GM12878 (cell line): ENCODE measurements around the gene PTPRH. TPM values are rescaled to one million over a fixed set of nuclear protein-coding genes. Genes with fewer than 3 reads are reported as not detected.

ENCODE experiments used
- CHD1 ChIP-seq: IDR thresholded peaks from 2 replicates; pipeline ENCODE4 v1.6.1; 2012; ENCODE audit warnings: low read depth, low read length, improper control_type of control experiment
- CHD2 ChIP-seq: IDR thresholded peaks from 2 replicates; pipeline ENCODE4 v1.6.1; 2011; ENCODE audit warnings: low read depth, low read length, improper control_type of control experiment, borderline replicate concordance
- CHD4 ChIP-seq: fragments of 200-600 bp; sonication (generic); IDR thresholded peaks from 2 replicates; pipeline ENCODE4 v1.6.1; 2016; ENCODE audit warnings: mild to moderate bottlenecking
- DPF2 ChIP-seq: fragments of 450-650 bp; IDR thresholded peaks from 2 replicates; pipeline ENCODE4 v1.6.1; 2017; ENCODE audit warnings: mild to moderate bottlenecking
- EP300 ChIP-seq, 2 experiments: fragments of 150-350 bp in 1 of 2; IDR thresholded peaks; 2 replicates each; pipeline ENCODE4 v1.6.1; 2011 to 2012; ENCODE audit warnings: low read depth in 2 of 2, low read length in 2 of 2, borderline replicate concordance in 1 of 2, improper control_type of control experiment in 1 of 2, inconsistent platforms in 1 of 2; ENCODE audit not compliant: control insufficient read depth in 1 of 2
- ESRRA ChIP-seq: IDR thresholded peaks from 2 replicates; pipeline ENCODE4 v1.6.1; 2012; ENCODE audit warnings: mild to moderate bottlenecking, low read length, improper control_type of control experiment
- FOXK2 ChIP-seq: fragments of 450-650 bp; IDR thresholded peaks from 2 replicates; pipeline ENCODE4 v1.6.1; 2017; ENCODE audit warnings: mild to moderate bottlenecking, moderate library complexity
- GATAD2B ChIP-seq: fragments of 450-650 bp; conservative IDR thresholded peaks from 2 replicates; pipeline ENCODE4 v1.6.1; 2017; ENCODE audit warnings: low read depth, mild to moderate bottlenecking, moderate library complexity
- IKZF1 ChIP-seq: fragments of 450-650 bp; conservative IDR thresholded peaks from 2 replicates; pipeline ENCODE4 v1.6.1; 2017; ENCODE audit warnings: antibody characterized with exemption, mild to moderate bottlenecking
- IKZF2 ChIP-seq, 2 experiments: fragments of 450-650 bp; IDR thresholded peaks; 2 replicates each; pipeline ENCODE4 v1.6.1; 2017; ENCODE audit warnings: mild to moderate bottlenecking in 2 of 2, moderate library complexity in 2 of 2
- IRF3 ChIP-seq: fragments of 450-650 bp; IDR thresholded peaks from 2 replicates; pipeline ENCODE4 v1.6.1; 2014; ENCODE audit warnings: mild to moderate bottlenecking
- JUNB ChIP-seq: IDR thresholded peaks from 2 replicates; pipeline ENCODE4 v1.6.1; 2016; ENCODE audit warnings: antibody characterized with exemption, mild to moderate bottlenecking
- MXI1 ChIP-seq: fragments of 150-350 bp; IDR thresholded peaks from 2 replicates; pipeline ENCODE4 v1.6.1; 2011; ENCODE audit warnings: low read depth, mild to moderate bottlenecking, inconsistent platforms, low read length, improper control_type of control experiment
- NR2F1 ChIP-seq: fragments of 450-650 bp; conservative IDR thresholded peaks from 2 replicates; pipeline ENCODE4 v1.6.1; 2017; ENCODE audit warnings: mild to moderate bottlenecking
- PAX5 ChIP-seq: IDR thresholded peaks from 2 replicates; pipeline ENCODE4 v1.6.1; 2011; ENCODE audit warnings: low read depth, low read length, borderline replicate concordance
- POLR2A ChIP-seq: IDR thresholded peaks from 2 replicates; pipeline ENCODE4 v1.6.1; 2011; ENCODE audit warnings: low read depth, mild to moderate bottlenecking, low read length
- RCOR1 ChIP-seq: conservative IDR thresholded peaks from 2 replicates; pipeline ENCODE4 v1.6.1; 2012; ENCODE audit warnings: low read depth, low read length, improper control_type of control experiment
- RELA ChIP-seq: fragments of 450-650 bp; IDR thresholded peaks from 2 replicates; pipeline ENCODE4 v1.8.0; 2014; ENCODE audit warnings: borderline replicate concordance; ENCODE audit not compliant: partially characterized antibody
- RFX5 ChIP-seq: IDR thresholded peaks from 2 replicates; pipeline ENCODE4 v1.6.1; 2011; ENCODE audit warnings: low read depth, low read length, improper control_type of control experiment
- SIX5 ChIP-seq: IDR thresholded peaks from 2 replicates; pipeline ENCODE4 v1.6.1; 2011; ENCODE audit warnings: mild to moderate bottlenecking, low read depth, low read length, moderate library complexity; ENCODE audit not compliant: severe bottlenecking
- SMAD5 ChIP-seq: IDR thresholded peaks from 2 replicates; pipeline ENCODE4 v1.6.1; 2016; ENCODE audit warnings: antibody characterized with exemption, low read depth
- STAT1 ChIP-seq: fragments of 450-650 bp; conservative IDR thresholded peaks from 2 replicates; pipeline ENCODE4 v1.6.1; 2014; ENCODE audit warnings: antibody characterized with exemption, mild to moderate bottlenecking
- YBX1 ChIP-seq: fragments of 450-650 bp; IDR thresholded peaks from 2 replicates; pipeline ENCODE4 v1.6.1; 2016; ENCODE audit warnings: antibody characterized with exemption
- YY1 ChIP-seq: IDR thresholded peaks from 2 replicates; pipeline ENCODE4 v1.6.1; 2011; ENCODE audit warnings: low read depth, mild to moderate bottlenecking, low read length
- ZBTB40 ChIP-seq: fragments of 450-650 bp; IDR thresholded peaks from 2 replicates; pipeline ENCODE4 v1.6.1; 2016; ENCODE audit warnings: mild to moderate bottlenecking, moderate library complexity, borderline replicate concordance
- ZNF24 ChIP-seq: fragments of 450-650 bp; IDR thresholded peaks from 2 replicates; pipeline ENCODE4 v1.6.1; 2017; ENCODE audit warnings: antibody characterized with exemption, mild to moderate bottlenecking
- ZZZ3 ChIP-seq: IDR thresholded peaks from 2 replicates; pipeline ENCODE4 v1.6.1; 2011; ENCODE audit warnings: low read depth; ENCODE audit not compliant: control insufficient read depth, insufficient read length
- polyA plus RNA-seq, 11 experiments: library from polyadenylated mRNA; depleted of rRNA in 4 of 11; unstranded in 6 of 11; stranded (reverse) in 5 of 11; fragments of >200 nt; fragmentation: Nextera tagmentation in 4 of 11; fragmentation: Illumina TruSeq in 1 of 11; extraction: Ambion mirVana in 4 of 11; extraction: Trizol in 1 of 11; gene quantifications; 1 replicate in 1 of 11; 2 replicates in 10 of 11; pipeline versions ENCODE4 v1.2.1 to v1.2.3, GENCODE V29; 2011 to 2016; ENCODE audit warnings: inconsistent platforms in 2 of 11, missing spikeins in 2 of 11, low read depth in 1 of 11
- total RNA-seq, 4 experiments: library from RNA; depleted of rRNA in 3 of 4; stranded (reverse); fragments of >200 nt in 3 of 4; fragmentation: Illumina TruSeq in 1 of 4; extraction: Trizol in 1 of 4; gene quantifications; 2 replicates each; pipeline versions ENCODE4 v1.2.1 to v1.2.3, GENCODE V29; 2013 to 2021
- TF ChIP-seq, protein P1 (sequence below): IDR thresholded peaks from 2 replicates; pipeline ENCODE4 v1.6.1; 2012; ENCODE audit warnings: low read depth, low read length, improper control_type of control experiment

Gene PTPRH
- total and polyA plus RNA-seq, 10 of the 15 experiments (the other 5 are each of a cell fraction or from before 2014, with no cell fraction given), result 0.08 TPM; not detected in 9

- TF ChIP-seq NR2F1 (no peak), DPF2 (no peak), ESRRA (no peak), JUNB (no peak), CHD4 (no peak), EP300 (IDR thresholded peaks at IDR 0.05; ENCODE audit: borderline replicate concordance in 1 of 2, control insufficient read depth in 1 of 2, low read depth in 2 of 2, low read length in 2 of 2) (no peak), GATAD2B (no peak), ZZZ3 (no peak), FOXK2 (no peak), IKZF2 (IDR thresholded peaks at IDR 0.05) (no peak), PAX5 (no peak), IRF3 (no peak), YY1 (0 out of 2 replicates have a peak, but pooled peaks have one; percentile 15), YBX1 (no peak), CHD1 (no peak), RCOR1 (no peak), STAT1 (no peak), MXI1 (peak; percentile 64; the same call in 1 of the 2 replicates), ZNF24 (no peak), SMAD5 (no peak), POLR2A (no peak), RELA (no peak), SIX5 (no peak), RFX5 (no peak), CHD2 (no peak), ZBTB40 (no peak), IKZF1 (0 out of 2 replicates have a peak, but pooled peaks have one; percentile 2)
- TF ChIP-seq, protein P1, sequence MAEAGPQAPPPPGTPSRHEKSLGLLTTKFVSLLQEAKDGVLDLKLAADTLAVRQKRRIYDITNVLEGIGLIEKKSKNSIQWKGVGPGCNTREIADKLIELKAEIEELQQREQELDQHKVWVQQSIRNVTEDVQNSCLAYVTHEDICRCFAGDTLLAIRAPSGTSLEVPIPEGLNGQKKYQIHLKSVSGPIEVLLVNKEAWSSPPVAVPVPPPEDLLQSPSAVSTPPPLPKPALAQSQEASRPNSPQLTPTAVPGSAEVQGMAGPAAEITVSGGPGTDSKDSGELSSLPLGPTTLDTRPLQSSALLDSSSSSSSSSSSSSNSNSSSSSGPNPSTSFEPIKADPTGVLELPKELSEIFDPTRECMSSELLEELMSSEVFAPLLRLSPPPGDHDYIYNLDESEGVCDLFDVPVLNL, result no peak
These were observed 29.5 kb downstream of the PTPRH start, which contains the start of gene SYT5 (continued) for GRCh38 chr19:55179606-55180484.
